ENCODE measurements around the gene CHAF1B. TPM values are rescaled to one million over a fixed set of nuclear protein-coding genes. Genes with fewer than 3 reads are reported as not detected.

CHAF1B gene
- total RNA-seq, 4 donors from 2014 or later, result 0.31 to 2.1 (median 1.1) TPM

- WGBS, 2 donors (ENCODE audit: low coverage in 1 of 2), result 77 to 81% methylated on average over 6 of the region's 6 CpGs
- ATAC-seq, result no peak
- no peak overlapping the region for H3K4me3 ChIP-seq
- H3K4me1 ChIP-seq, result no peaks in the 10 kb centered on the region
- no peak for TF ChIP-seq CTCF (IDR thresholded peaks at IDR 0.05)
- TF ChIP-seq POLR2AphosphoS5 (IDR thresholded peaks at IDR 0.05), result no peak
- TF ChIP-seq POLR2A (IDR thresholded peaks at IDR 0.05), result no peak
- no peak for TF ChIP-seq EP300 (IDR thresholded peaks at IDR 0.05)
- H3K9me3 ChIP-seq, result no peaks in the 10 kb centered on the region
- peaks cover 0 to 33% of the 10 kb centered on the region in 2 donors for H3K36me3 ChIP-seq
- H3K27me3 ChIP-seq, result no peaks in the 10 kb centered on the region
- no peak overlapping the region for H3K27ac ChIP-seq
Measured at GRCh38 chr21:36408568-36408967, 23.4 kb downstream of the CHAF1B start.

GRCh38 chr21:36411301-36411700 lies 26.1 kb downstream of the CHAF1B start:
- Histone ChIP-seq H3K9me3 (no peaks in the 10 kb centered on the region), H3K4me1 (no peaks in the 10 kb centered on the region), H3K36me3 (peaks cover 0 to 43% of the 10 kb centered on the region in 2 donors), H3K4me3 (no peak overlapping the region), H3K27me3 (no peaks in the 10 kb centered on the region), H3K27ac (no peak overlapping the region)
- WGBS, 2 donors (ENCODE audit: low coverage in 1 of 2), result 94 to 100% methylated on average over 3 to 7 of the region's 10 CpGs
- ATAC-seq, result no peak
- TF ChIP-seq POLR2A (IDR thresholded peaks at IDR 0.05) (no peak), CTCF (IDR thresholded peaks at IDR 0.05) (no peak), POLR2AphosphoS5 (IDR thresholded peaks at IDR 0.05) (no peak), EP300 (IDR thresholded peaks at IDR 0.05) (no peak)

- H3K36me3 ChIP-seq, result peaks cover 0 to 40% of the 10 kb centered on the region in 2 donors
- WGBS, 2 donors (ENCODE audit: low coverage in 1 of 2), result 86% methylated on average over 2 of the region's 11 CpGs; no CpG with 5 or more reads in 1 of the 2 donors
- H3K4me3 ChIP-seq, result no peak overlapping the region
- ATAC-seq, result no peak
- H3K4me1 ChIP-seq, result no peaks in the 10 kb centered on the region
- TF ChIP-seq POLR2AphosphoS5 (IDR thresholded peaks at IDR 0.05) (no peak), EP300 (IDR thresholded peaks at IDR 0.05) (no peak), POLR2A (IDR thresholded peaks at IDR 0.05) (no peak), CTCF (IDR thresholded peaks at IDR 0.05) (no peak)
- no peaks in the 10 kb centered on the region for H3K27me3 ChIP-seq
- H3K9me3 ChIP-seq, result no peaks in the 10 kb centered on the region
- no peak overlapping the region for H3K27ac ChIP-seq
Measured at GRCh38 chr21:36412916-36413315, 27.7 kb downstream of the CHAF1B start.

- 83% methylated on average over 6 of the region's 6 CpGs; no CpG with 5 or more reads in 1 of the 2 donors for WGBS, 2 donors (ENCODE audit: low coverage in 1 of 2)
- ATAC-seq, result no peak
- TF ChIP-seq EP300 (IDR thresholded peaks at IDR 0.05), result no peak
- TF ChIP-seq POLR2A (IDR thresholded peaks at IDR 0.05), result no peak
- TF ChIP-seq CTCF (IDR thresholded peaks at IDR 0.05), result no peak
- TF ChIP-seq POLR2AphosphoS5 (IDR thresholded peaks at IDR 0.05), result no peak
- H3K36me3 ChIP-seq, result peaks cover 0 to 40% of the 10 kb centered on the region in 2 donors
- no peaks in the 10 kb centered on the region for H3K9me3 ChIP-seq
- no peaks in the 10 kb centered on the region for H3K27me3 ChIP-seq
- H3K4me1 ChIP-seq, result peaks cover 0 to 7% (median 0%) of the 10 kb centered on the region in 3 donors
- H3K4me3 ChIP-seq, result no peak overlapping the region
- H3K27ac ChIP-seq, result no peak overlapping the region
Measured at GRCh38 chr21:36415375-36415774, 30.2 kb downstream of the CHAF1B start.

- no peak for ATAC-seq
- Histone ChIP-seq H3K36me3 (peaks cover 0 to 14% of the 10 kb centered on the region in 2 donors), H3K4me3 (no peak overlapping the region), H3K4me1 (peaks cover 0 to 7% (median 0%) of the 10 kb centered on the region in 3 donors), H3K27me3 (no peaks in the 10 kb centered on the region), H3K27ac (no peak overlapping the region), H3K9me3 (no peaks in the 10 kb centered on the region)
- WGBS, 2 donors (ENCODE audit: low coverage in 1 of 2), result 40 to 68% methylated on average over 1 to 4 of the region's 14 CpGs
- no peak for TF ChIP-seq EP300 (IDR thresholded peaks at IDR 0.05)
- TF ChIP-seq POLR2AphosphoS5 (IDR thresholded peaks at IDR 0.05), result no peak
- TF ChIP-seq CTCF (IDR thresholded peaks at IDR 0.05), result no peak
- no peak for TF ChIP-seq POLR2A (IDR thresholded peaks at IDR 0.05)
Measured at GRCh38 chr21:36419241-36419640, 34.0 kb downstream of the CHAF1B start.
